HepG2 (cell line): Measurements from ENCODE around the gene SS18L1. TPM values are rescaled to one million over a fixed set of nuclear protein-coding genes. Genes with fewer than 3 reads are reported as not detected.
A peak's percentile ranks its signal among the peaks of the same experiment; 100 is the strongest.

ENCODE experiments used
- AHR ChIP-seq: IDR thresholded peaks from 2 replicates; pipeline ENCODE4 v1.6.1; 2018; ENCODE audit warnings: missing genetic modification reagents, missing compliant biosample characterization
- DR1 ChIP-seq: sonication (generic); formaldehyde crosslinking; IDR thresholded peaks from 2 replicates; pipeline ENCODE4 v1.8.0; 2021; ENCODE audit warnings: mild to moderate bottlenecking, missing genetic modification reagents, inconsistent platforms
- EEA1 ChIP-seq: sonication (generic); formaldehyde crosslinking; IDR thresholded peaks from 2 replicates; pipeline ENCODE4 v1.5.1; 2020; ENCODE audit warnings: mild to moderate bottlenecking, missing genetic modification reagents, borderline replicate concordance
- ELF1 ChIP-seq: sonication (generic); formaldehyde crosslinking; IDR thresholded peaks from 2 replicates; pipeline ENCODE4 v1.4.0; 2020; ENCODE audit warnings: missing genetic modification reagents
- FLYWCH1 ChIP-seq: sonication (generic); formaldehyde crosslinking; IDR thresholded peaks from 2 replicates; pipeline ENCODE4 v1.8.1; 2023; ENCODE audit warnings: mild to moderate bottlenecking, missing genetic modification reagents
- FOXM1 ChIP-seq: sonication (generic); formaldehyde crosslinking; IDR thresholded peaks from 2 replicates; pipeline ENCODE4 v1.5.0; 2020; ENCODE audit warnings: missing genetic modification reagents
- GLI4 ChIP-seq: sonication (generic); formaldehyde crosslinking; IDR thresholded peaks from 2 replicates; pipeline ENCODE4 v1.5.1; 2020; ENCODE audit warnings: missing genetic modification reagents, mild to moderate bottlenecking, moderate library complexity, borderline replicate concordance
- GMEB1 ChIP-seq: sonication (generic); formaldehyde crosslinking; IDR thresholded peaks from 2 replicates; pipeline ENCODE4 v1.5.1; 2020; ENCODE audit warnings: missing genetic modification reagents, mild to moderate bottlenecking, borderline replicate concordance
- GPN1 ChIP-seq: sonication (generic); formaldehyde crosslinking; IDR thresholded peaks from 2 replicates; pipeline ENCODE4 v1.5.1; 2020; ENCODE audit warnings: missing genetic modification reagents, borderline replicate concordance
- KLF13 ChIP-seq: sonication (generic); formaldehyde crosslinking; IDR thresholded peaks from 2 replicates; pipeline ENCODE4 v1.4.0; 2020; ENCODE audit warnings: mild to moderate bottlenecking, missing genetic modification reagents
- MZF1 ChIP-seq: sonication (generic); formaldehyde crosslinking; IDR thresholded peaks from 2 replicates; pipeline ENCODE4 v1.8.1; 2023; ENCODE audit warnings: mild to moderate bottlenecking, missing genetic modification reagents, borderline replicate concordance
- NCOA5 ChIP-seq: sonication (generic); formaldehyde crosslinking; IDR thresholded peaks from 2 replicates; pipeline ENCODE4 v1.4.0; 2020; ENCODE audit warnings: missing genetic modification reagents
- PAF1 ChIP-seq: IDR thresholded peaks from 2 replicates; pipeline ENCODE4 v1.6.1; 2016; ENCODE audit warnings: missing genetic modification reagents, missing compliant biosample characterization
- SMAD3 ChIP-seq: sonication (generic); formaldehyde crosslinking; IDR thresholded peaks from 2 replicates; pipeline ENCODE4 v1.4.0; 2020; ENCODE audit warnings: missing genetic modification reagents
- SNAPC5 ChIP-seq: sonication (generic); formaldehyde crosslinking; IDR thresholded peaks from 2 replicates; pipeline ENCODE4 v1.8.1; 2023; ENCODE audit warnings: mild to moderate bottlenecking, missing genetic modification reagents, borderline replicate concordance
- ZBED4 ChIP-seq: sonication (generic); formaldehyde crosslinking; IDR thresholded peaks from 2 replicates; pipeline ENCODE4 v1.4.0; 2020; ENCODE audit warnings: missing genetic modification reagents, borderline replicate concordance
- ZBTB2 ChIP-seq: sonication (generic); formaldehyde crosslinking; IDR thresholded peaks from 2 replicates; pipeline ENCODE4 v1.8.0; 2022; ENCODE audit warnings: low read depth, missing genetic modification reagents
- ZFP36 ChIP-seq: fragments of 150-350 bp; IDR thresholded peaks from 2 replicates; pipeline ENCODE4 v1.6.1; 2018; ENCODE audit warnings: borderline replicate concordance, low read length, low read depth; ENCODE audit not compliant: partially characterized antibody
- ZNF382 ChIP-seq: sonication (generic); formaldehyde crosslinking; IDR thresholded peaks from 2 replicates; pipeline ENCODE4 v1.5.0; 2020; ENCODE audit warnings: missing genetic modification reagents, mild to moderate bottlenecking, borderline replicate concordance
- ZNF564 ChIP-seq: sonication (generic); formaldehyde crosslinking; IDR thresholded peaks from 2 replicates; pipeline ENCODE4 v1.8.1; 2023; ENCODE audit warnings: mild to moderate bottlenecking, missing genetic modification reagents
- ZNF761 ChIP-seq: sonication (generic); formaldehyde crosslinking; conservative IDR thresholded peaks from 2 replicates; pipeline ENCODE4 v1.4.0; 2020; ENCODE audit warnings: mild to moderate bottlenecking, missing genetic modification reagents
- polyA plus RNA-seq, 8 experiments: library from polyadenylated mRNA; depleted of rRNA in 3 of 8; stranded (reverse) in 7 of 8; unstranded in 1 of 8; fragments of >200 nt; fragmentation: Illumina TruSeq in 4 of 8; extraction: Trizol in 4 of 8; gene quantifications; 2 replicates each; pipeline versions ENCODE4 v1.2.1 to v1.2.3, GENCODE V29; 2011 to 2016; ENCODE audit warnings: low read depth in 4 of 8, missing spikeins in 1 of 8, mixed read lengths in 1 of 8; ENCODE audit not compliant: insufficient read depth in 1 of 8
- total RNA-seq, 5 experiments: library from RNA; depleted of rRNA; stranded (reverse); fragments of >200 nt; fragmentation: Illumina TruSeq; extraction: Trizol; gene quantifications; 2 replicates each; pipeline ENCODE4 v1.2.3, GENCODE V29; 2016; ENCODE audit warnings: low read depth in 1 of 5

The SS18L1 gene
- total and polyA plus RNA-seq, 2 of the 13 experiments (the other 11 are each of a cell fraction or from before 2014, with no cell fraction given): 17.8 to 27.6 TPM

GRCh38 chr20:62208795-62209755, 65.5 kb downstream of the SS18L1 start (continued):
- TF ChIP-seq GMEB1 (CRISPR knock-in tag): 0 out of 2 replicates have a peak, but pooled peaks have one; percentile 37
- no peak for TF ChIP-seq ZNF382 (CRISPR knock-in tag)
- no peak for TF ChIP-seq SMAD3
- no peak for TF ChIP-seq EEA1 (CRISPR knock-in tag)
- no peak for TF ChIP-seq ZNF564 (CRISPR knock-in tag)
- TF ChIP-seq PAF1 (CRISPR knock-in tag): no peak
- TF ChIP-seq DR1 (CRISPR knock-in tag): no peak
- no peak for TF ChIP-seq ZFP36
- no peak for TF ChIP-seq ZBED4 (CRISPR knock-in tag)
- no peak for TF ChIP-seq FLYWCH1 (CRISPR knock-in tag)
- TF ChIP-seq ELF1: peak; percentile 19; the same call in 1 of the 2 replicates
- TF ChIP-seq MZF1 (CRISPR knock-in tag): no peak
- TF ChIP-seq FOXM1 (CRISPR knock-in tag): no peak
- TF ChIP-seq AHR: no peak
- no peak for TF ChIP-seq GLI4 (CRISPR knock-in tag)
- no peak for TF ChIP-seq NCOA5 (CRISPR knock-in tag)
- no peak for TF ChIP-seq ZBTB2 (CRISPR knock-in tag)
- TF ChIP-seq GPN1 (CRISPR knock-in tag): no peak
- TF ChIP-seq ZNF761 (CRISPR knock-in tag): no peak; the same call in 1 of the 2 replicates
- TF ChIP-seq SNAPC5: no peak
- no peak for TF ChIP-seq KLF13 (CRISPR knock-in tag)
